Muscle of back (tissue), 11 donors: ENCODE data around the gene LYSMD3. TPM values are rescaled to one million over a fixed set of nuclear protein-coding genes. Genes with fewer than 3 reads are reported as not detected.
A peak's percentile ranks its signal among the peaks of the same experiment; 100 is the strongest.

Experiments
- DNase-seq, 3 donors: peaks; one replicate each; pipeline versions ENCODE4 v3.0.0 to v3.0.0-alpha.2; 2013
- polyA plus RNA-seq, 10 donors: library from polyadenylated mRNA; unstranded; fragments of 120-200 nt; gene quantifications; one replicate each; pipeline ENCODE4 v1.2.1, GENCODE V29; 2013; ENCODE audit not compliant: insufficient read length in 10 of 10

The LYSMD3 gene
- polyA plus RNA-seq, 10 donors: 17.7 to 22.1 (median 19.8) TPM

DNA sequence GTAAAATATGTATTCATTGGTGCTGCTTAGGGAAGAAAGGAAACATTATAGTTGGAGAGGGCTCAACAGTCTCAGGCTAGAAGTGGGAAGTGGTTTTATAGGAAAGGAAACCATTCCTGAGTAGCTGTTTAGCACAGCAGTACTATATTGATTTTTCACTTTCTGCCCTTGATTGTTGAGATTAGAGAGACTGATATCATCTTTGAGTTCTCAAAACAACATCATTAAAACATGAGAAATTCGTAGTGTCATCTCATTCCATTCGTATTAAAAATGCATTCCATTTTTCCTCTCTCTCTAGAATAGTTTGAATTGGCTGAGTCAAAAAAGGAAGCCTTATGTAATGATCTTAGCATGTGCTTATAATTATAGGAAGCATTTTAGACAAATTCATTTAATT lies 40.6 kb downstream of the LYSMD3 start:
- DNase-seq: peak in 1 of 3 donors; percentile 46

DNA sequence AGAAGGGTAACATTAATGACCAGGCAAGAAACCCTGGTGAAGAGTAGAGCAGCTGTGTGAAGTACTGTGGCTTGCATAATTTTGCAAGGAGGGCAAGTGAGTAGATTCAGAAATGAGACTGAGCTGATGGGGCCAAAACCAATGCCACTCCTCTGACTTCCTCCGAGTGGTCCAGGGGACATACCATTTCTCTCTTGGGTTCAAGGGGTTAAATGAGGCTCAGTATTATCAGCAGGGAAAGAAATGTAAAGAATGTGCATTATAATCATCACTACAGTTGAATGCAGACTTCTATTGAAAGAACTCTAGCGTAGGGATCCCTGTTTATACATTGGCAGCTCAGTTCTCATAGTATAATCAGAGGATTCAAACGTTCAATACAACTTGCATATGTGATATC lies 44.8 kb downstream of the LYSMD3 start:
- DNase-seq: no peak

DNA sequence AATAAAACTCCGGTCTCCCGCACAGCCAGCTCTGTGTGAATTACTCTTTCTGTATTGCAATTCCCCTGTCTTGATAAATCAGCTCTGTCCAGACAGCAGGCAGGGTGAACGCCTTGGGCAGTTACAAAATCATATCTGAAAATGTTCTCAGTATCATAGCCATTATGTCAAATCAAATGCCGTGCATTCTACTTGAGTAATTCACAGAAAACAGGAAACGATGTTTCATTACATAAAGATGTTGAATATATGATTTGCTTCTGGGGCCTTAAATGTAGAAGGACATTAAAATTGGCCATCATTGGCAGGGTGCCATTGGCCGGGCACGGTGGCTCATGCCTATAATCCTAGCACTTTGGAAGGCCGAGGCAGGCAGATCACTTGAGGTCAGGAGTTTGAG lies 46.2 kb downstream of the LYSMD3 start:
- DNase-seq: no peak

DNA sequence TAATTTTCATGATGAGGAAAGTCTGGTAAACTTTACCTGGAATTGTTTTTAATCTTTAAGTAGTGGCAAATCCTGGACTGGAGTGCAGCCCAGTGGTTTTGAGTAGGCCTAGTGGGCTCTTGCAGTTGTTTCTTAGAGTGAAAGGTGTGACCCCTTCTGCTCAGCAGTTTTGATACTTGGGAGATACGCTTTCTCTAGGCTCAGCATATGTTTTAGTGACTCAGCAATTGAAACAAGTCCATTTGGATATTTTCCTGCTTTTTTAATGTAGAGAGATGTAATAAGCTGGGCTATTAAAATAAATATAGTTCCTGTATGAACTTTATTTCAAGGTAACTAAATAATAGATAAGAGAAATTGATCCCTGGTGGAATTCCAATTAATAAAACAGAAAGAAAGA lies 48.7 kb downstream of the LYSMD3 start:
- no peak for DNase-seq

DNA sequence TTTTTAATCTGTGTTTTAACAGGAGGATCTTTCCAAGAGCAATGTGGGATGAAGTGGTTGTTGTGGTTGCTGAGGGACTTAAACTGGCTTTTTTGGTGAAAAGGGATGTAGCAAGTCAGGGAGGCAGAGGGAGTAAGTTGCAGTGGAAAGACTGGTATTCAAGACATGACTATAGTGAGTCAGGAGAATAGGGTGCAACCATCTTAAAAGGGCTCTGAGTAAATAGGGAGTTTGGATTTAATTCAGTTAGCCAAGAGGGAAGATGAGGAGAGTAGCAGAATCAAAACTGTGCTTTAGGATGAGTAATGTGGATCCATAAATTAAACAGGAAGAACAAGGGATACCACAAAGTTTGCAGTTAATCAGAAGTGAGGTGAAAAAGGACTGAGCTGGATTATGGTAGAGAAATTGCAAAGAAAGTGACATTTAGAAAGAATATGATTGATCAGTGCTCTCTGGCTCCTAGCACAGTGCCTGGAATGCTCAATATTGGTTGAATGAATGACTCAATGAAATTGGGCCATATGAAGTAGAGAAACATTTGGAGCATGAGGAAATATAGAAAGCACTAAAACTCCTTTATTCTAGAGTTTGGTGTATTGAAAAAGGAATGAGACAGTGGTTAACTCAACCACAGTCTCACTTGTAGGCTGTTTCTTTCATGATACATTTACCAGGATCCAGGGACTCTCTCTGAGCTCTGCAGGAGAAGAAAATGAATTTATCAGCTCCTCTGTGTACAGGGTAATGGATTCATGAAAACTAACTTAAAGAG lies 49.6 kb downstream of the LYSMD3 start:
- no peak for DNase-seq

DNA sequence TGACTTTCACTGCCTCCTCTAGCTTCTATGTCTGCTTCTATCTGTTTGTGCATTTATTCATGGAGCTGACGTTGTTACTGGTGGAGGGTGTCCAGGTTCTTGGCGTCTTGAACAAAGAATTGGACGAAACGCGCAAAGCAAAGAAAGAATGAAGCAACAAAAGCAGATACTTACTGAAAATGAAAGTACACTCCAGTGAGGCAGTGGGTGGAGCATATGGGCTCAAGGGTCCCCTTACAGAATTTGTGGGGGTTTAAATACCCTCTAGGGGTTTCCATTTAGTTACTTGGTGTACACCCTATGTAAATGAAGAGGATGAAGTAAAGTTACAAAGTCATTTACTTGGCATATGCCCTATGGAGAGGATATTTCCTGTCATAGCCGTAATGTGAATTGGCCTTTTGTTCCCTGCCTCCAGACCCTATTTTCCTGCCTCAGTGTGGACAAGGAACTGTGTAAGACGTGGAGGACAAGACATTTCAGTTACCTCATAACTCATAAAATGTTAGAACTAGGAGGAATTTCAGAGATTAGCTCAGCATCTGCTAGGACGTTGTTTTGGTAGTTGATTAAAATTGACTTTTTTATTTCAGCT lies 51.7 kb downstream of the LYSMD3 start:
- no peak for DNase-seq

DNA sequence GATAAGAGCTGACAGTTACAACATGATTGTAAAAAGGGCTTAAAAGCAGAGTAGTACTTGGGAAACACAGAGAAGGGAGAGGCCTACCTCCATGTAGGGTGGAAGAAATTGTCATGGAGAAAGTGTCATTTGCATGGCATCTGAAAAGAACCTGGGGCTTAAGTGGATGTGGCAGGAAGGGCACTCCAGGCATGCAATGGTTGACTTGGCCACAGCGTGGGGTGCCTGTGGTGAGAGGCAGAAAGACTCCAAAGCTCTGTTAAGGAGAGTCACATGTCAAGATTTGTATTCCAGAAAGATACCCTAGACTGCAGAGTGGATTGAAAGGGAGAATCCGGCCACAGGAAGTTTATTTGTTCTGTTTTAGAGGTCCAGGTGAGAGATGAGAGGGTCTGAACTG lies 52.3 kb downstream of the LYSMD3 start:
- DNase-seq: no peak

DNA sequence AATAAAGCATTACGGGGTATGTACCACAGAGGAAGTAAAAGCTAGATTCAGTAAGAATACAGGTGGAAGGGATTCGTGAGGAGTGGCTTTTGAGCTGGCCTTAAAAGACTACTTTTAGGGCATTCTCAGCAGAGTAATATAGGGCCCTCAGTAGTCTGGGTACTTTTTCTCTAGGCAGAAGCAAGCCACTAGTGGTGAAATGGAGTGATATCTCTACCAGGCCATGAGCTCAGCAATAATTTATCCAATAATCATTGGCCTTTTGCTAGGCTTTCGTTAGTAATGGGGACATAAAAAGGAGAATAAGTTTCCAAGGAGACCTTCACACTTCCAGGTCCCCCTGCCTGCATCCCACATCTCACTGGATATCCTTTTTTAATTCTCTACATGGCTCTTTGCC lies 53.0 kb downstream of the LYSMD3 start:
- no peak for DNase-seq

DNA sequence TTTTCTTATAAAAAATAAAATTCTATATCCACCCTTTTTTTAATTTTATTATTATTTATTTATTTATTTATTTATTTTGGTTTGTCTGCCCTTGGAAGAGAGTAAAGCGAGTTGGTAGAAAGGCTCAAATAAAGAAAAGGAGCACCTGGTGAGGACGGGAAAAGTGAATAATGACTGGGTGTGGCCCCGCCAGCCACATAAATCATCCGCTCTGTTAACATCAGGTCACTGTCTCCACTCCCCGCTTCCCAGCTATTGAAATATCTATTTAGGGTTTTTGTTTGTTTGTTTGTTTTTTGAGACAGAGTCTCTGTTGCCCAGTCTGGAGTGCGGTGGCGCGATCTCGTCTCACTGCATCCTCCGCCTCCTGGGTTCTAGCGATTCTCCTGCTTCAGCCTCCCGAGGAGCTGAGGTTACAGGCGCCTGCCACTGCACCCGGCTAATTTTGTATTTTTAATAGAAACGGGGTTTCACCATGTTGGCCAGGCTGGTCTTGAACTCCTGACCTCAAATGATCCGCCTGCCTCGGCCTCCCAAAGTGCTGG lies 53.9 kb downstream of the LYSMD3 start:
- no peak for DNase-seq

DNA sequence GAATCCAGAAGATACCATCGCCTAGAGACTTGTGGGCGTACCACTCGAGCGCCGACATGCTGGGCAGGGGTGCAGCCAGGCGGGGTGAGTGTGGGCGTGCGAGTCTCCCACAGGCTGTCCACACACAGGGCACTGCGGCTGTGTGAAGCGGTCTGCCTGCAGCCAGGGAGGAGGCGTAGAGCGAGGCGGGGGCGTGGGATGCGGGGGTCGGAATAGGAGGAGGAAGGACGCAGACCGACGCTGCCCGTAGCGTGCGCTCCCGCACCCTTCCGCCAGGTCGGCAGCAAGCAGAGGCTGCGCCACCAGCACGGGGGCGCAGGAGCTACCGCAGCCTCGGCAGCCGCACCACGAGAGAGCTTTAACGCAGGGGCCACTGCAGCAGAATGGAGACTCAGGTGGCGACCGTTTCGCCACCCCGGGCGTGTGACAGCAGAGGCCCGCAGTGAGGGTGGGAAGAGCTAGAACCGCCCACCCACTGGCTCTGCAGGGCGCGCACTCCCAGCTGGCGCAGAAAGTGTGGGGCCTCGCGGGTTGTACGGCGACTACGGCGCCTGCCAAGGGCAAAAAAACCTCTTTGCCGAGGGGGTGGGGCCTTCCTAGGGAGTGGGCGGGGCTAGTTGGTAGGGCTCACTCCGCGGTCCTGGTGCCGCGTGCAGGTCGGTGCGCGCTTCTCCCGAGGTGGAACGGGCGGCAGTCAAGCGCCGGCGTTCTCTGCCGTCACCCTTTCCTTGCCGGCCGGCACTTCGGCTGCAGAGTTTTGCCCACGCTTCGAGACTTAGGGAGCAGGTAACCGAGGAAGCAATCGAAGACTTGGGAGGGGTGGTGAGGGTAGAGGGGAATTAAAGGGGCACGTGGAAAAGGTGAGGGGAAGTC lies 54.9 kb downstream of the LYSMD3 start, which contains the start of the genes MBLAC2 and POLR3G:
Gene MBLAC2 (minus strand): TSS at position 537 of the 873 bp plus-strand sequence. CDS start 479 bp downstream, at position 58.
Gene POLR3G (plus strand): TSS at position 630 of the 873 bp plus-strand sequence. CDS start 10,704 bp downstream, outside the sequence.
- DNase-seq: peak; percentile 89 to 96 (median 91)

DNA sequence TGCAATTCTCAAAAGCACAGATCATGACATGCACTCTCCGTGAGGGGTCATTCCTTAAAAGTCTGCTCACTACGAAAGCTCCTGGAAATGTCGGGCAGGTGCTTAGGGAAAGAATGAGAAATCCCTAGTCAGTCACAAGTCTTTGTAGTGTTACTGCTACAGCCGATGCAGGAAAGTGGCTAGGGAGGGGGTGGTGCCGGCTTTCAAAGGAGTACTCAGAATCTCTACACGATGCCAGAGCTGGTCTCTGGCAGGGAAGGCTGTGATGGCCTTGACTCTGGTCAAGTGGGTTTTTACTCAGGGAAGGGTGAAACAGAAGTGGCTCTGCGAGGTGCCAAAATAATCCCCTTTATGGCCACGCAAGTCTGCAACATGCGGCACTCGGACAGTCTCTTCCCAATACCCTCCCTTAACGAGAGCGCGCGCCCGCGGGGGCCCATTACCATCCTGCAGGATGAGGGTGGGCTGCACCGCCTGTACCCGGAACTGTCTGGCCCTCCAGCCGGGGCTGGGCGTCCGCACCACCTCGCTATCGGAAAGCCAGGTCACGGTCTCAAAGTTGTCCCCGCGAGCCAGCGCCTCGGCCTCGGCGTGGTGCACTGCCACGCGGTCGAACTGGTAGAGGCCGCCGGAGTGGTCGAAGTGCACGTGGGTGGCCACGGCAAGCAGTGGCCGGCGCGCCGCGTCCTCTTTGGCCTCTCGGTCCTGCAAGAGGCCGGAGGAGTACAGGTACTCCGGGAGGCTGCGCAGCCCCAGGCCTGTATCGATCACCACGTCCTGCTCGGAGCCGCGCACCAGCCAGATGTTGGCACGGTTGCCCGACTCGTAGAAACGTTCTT lies 55.8 kb downstream of the LYSMD3 start:
- peak in 1 of 3 donors; percentile 44 for DNase-seq

DNA sequence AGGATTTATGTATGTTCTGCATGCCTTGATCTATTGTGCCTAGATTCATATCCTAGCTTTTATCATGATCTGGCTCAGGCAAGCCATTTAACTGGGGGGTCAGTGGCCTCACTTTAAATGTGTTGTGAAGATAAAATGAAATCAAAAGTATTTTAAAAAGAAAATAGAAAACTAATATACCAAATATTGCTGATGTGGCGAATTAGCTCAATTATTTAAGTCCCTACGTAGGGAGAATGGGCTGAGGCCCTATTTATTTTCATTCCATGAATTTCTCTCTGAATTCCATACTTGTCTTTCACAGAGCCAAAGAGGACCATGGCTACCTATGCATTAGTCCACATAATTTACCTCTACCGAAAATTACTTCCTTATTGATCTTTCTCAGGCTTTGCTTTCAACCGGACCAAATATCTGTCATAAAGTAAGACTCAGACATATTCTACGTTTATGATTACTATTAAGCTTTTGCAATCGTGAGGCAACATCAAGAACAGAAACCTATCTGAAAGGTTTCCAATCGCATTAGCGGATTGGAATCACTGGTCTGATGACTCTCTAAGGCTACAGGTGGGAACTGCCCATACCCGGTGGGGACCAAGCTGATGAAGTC lies 56.5 kb downstream of the LYSMD3 start:
- no peak for DNase-seq

Other genes with a start within 250 kb of the LYSMD3 start
- gene CETN3, start 119.8 kb downstream of the LYSMD3 start, polyA plus RNA-seq: 10 to 100 TPM; 27.6 to 37.8 (median 33.5) TPM
- 1 to 10 TPM; 4.5 to 7.7 (median 5.5) TPM for gene MBLAC2, start 54.8 kb downstream of the LYSMD3 start, polyA plus RNA-seq
- gene POLR3G, start 54.7 kb downstream of the LYSMD3 start, polyA plus RNA-seq: 1 to 10 TPM; 1.3 to 3.4 (median 1.9) TPM
- 1 to 10 TPM in 5 of 10 donors, under 1 TPM in 5; 0.19 to 8.6 (median 0.98) TPM for gene ADGRV1, start 29.2 kb upstream of the LYSMD3 start, polyA plus RNA-seq